ENCODE measurements around the gene ZCCHC14. TPM values are rescaled to one million over a fixed set of nuclear protein-coding genes. Genes with fewer than 3 reads are reported as not detected.

The ZCCHC14 gene
- total and polyA plus RNA-seq, 2 experiments from 2014 or later: 4.3 to 14.5 TPM

GRCh38 chr16:87438611-87438985, 54.2 kb downstream of the ZCCHC14 start:
- Histone ChIP-seq H3K36me3 (replicated peaks; ENCODE audit: insufficient read depth, low read depth) (no peaks in the 10 kb centered on the region), H3K79me2 (peaks cover 78% of the 10 kb centered on the region), H2AFZ (no peak overlapping the region), H3K27ac (no peak overlapping the region), H3K4me2 (no peak overlapping the region), H3K27me3 (no peaks in the 10 kb centered on the region), H3K4me1 (ENCODE audit: insufficient read depth) (peaks cover 4% of the 10 kb centered on the region), H3K4me3 (no peak overlapping the region), H4K20me1 (ENCODE audit: insufficient read depth, poor library complexity, severe bottlenecking) (peaks cover 12% of the 10 kb centered on the region), H3K9me2 (replicated peaks; ENCODE audit: insufficient read depth) (no peaks in the 10 kb centered on the region), H3K9me3 (ENCODE audit: low read depth) (no peaks in the 10 kb centered on the region)
- no peak for DNase-seq (ENCODE audit: low spot score)
- no peak for TF ChIP-seq CTCF (IDR thresholded peaks at IDR 0.05; ENCODE audit: poor library complexity)
- no peak for TF ChIP-seq EZH2phosphoT487 (IDR thresholded peaks at IDR 0.05; ENCODE audit: low read depth, severe bottlenecking, unreplicated experiment)
- no peak for TF ChIP-seq EZH2 (IDR thresholded peaks at IDR 0.05; ENCODE audit: borderline replicate concordance)
- WGBS (ENCODE audit: low lambda C conversion rate, missing lambda C conversion rate): 88% methylated on average over 9 of the region's 9 CpGs

- 89% methylated on average over 17 of the region's 17 CpGs for WGBS (ENCODE audit: low lambda C conversion rate, missing lambda C conversion rate)
- H3K27ac ChIP-seq: no peak overlapping the region
- H3K4me2 ChIP-seq: no peak overlapping the region
- no peaks in the 10 kb centered on the region for H3K36me3 ChIP-seq (replicated peaks; ENCODE audit: insufficient read depth, low read depth)
- H3K9me2 ChIP-seq (replicated peaks; ENCODE audit: insufficient read depth): no peaks in the 10 kb centered on the region
- no peaks in the 10 kb centered on the region for H3K27me3 ChIP-seq
- H3K4me1 ChIP-seq (ENCODE audit: insufficient read depth): peaks cover 4% of the 10 kb centered on the region
- no peaks in the 10 kb centered on the region for H3K9me3 ChIP-seq (ENCODE audit: low read depth)
- no peak overlapping the region for H3K4me3 ChIP-seq
- no peak overlapping the region for H2AFZ ChIP-seq
- peaks cover 14% of the 10 kb centered on the region for H4K20me1 ChIP-seq (ENCODE audit: insufficient read depth, poor library complexity, severe bottlenecking)
- peaks cover 81% of the 10 kb centered on the region for H3K79me2 ChIP-seq
- no peak for DNase-seq (ENCODE audit: low spot score)
- TF ChIP-seq EZH2phosphoT487 (IDR thresholded peaks at IDR 0.05; ENCODE audit: low read depth, severe bottlenecking, unreplicated experiment): no peak
- TF ChIP-seq EZH2 (IDR thresholded peaks at IDR 0.05; ENCODE audit: borderline replicate concordance): no peak
- no peak for TF ChIP-seq CTCF (IDR thresholded peaks at IDR 0.05; ENCODE audit: poor library complexity)
Observed at GRCh38 chr16:87437911-87438610, 54.8 kb downstream of the ZCCHC14 start.

- H3K79me2 ChIP-seq: peaks cover 77% of the 10 kb centered on the region
- no peak for TF ChIP-seq CTCF (IDR thresholded peaks at IDR 0.05; ENCODE audit: poor library complexity)
- TF ChIP-seq EZH2phosphoT487 (IDR thresholded peaks at IDR 0.05; ENCODE audit: low read depth, severe bottlenecking, unreplicated experiment): no peak
- no peak for TF ChIP-seq EZH2 (IDR thresholded peaks at IDR 0.05; ENCODE audit: borderline replicate concordance)
- WGBS (ENCODE audit: low lambda C conversion rate, missing lambda C conversion rate): 95% methylated on average over 14 of the region's 14 CpGs
Observed at GRCh38 chr16:87437327-87437726, 55.5 kb downstream of the ZCCHC14 start.

More at GRCh38 chr16:87437327-87437726, 55.5 kb downstream of the ZCCHC14 start:
- Histone ChIP-seq H3K9me3 (ENCODE audit: low read depth) (no peaks in the 10 kb centered on the region), H3K27ac (no peak overlapping the region), H3K27me3 (no peaks in the 10 kb centered on the region), H3K36me3 (replicated peaks; ENCODE audit: insufficient read depth, low read depth) (no peaks in the 10 kb centered on the region), H3K4me3 (no peak overlapping the region), H3K4me1 (ENCODE audit: insufficient read depth) (peaks cover 4% of the 10 kb centered on the region), H4K20me1 (ENCODE audit: insufficient read depth, poor library complexity, severe bottlenecking) (peaks cover 17% of the 10 kb centered on the region), H2AFZ (no peak overlapping the region), H3K4me2 (no peak overlapping the region), H3K9me2 (replicated peaks; ENCODE audit: insufficient read depth) (no peaks in the 10 kb centered on the region)
- no peak for DNase-seq (ENCODE audit: low spot score)

Data from hepatocyte (in vitro differentiated cells).